ENCODE measurements around the gene MEF2D. TPM values are rescaled to one million over a fixed set of nuclear protein-coding genes. Genes with fewer than 3 reads are reported as not detected.

Gene MEF2D
- total RNA-seq, 1 donor from 2014 or later, result 37.8 TPM

- no peak overlapping the region for H3K4me3 Mint-ChIP-seq
- no peak overlapping the region for H3K27ac Mint-ChIP-seq
- no peaks in the 10 kb centered on the region for H3K9me3 Mint-ChIP-seq
- no peak for TF ChIP-seq CTCF (IDR thresholded peaks at IDR 0.05; ENCODE audit: unreplicated experiment)
- H3K27me3 Mint-ChIP-seq (ENCODE audit: low read depth), result peaks cover 31% of the 10 kb centered on the region
- H3K36me3 Mint-ChIP-seq, result no peaks in the 10 kb centered on the region
- H3K4me1 Mint-ChIP-seq, result peaks cover 4% of the 10 kb centered on the region
- DNase-seq (ENCODE audit: low spot score in 2 of 2, unreplicated experiment in 2 of 2), result no peak
Observed at GRCh38 chr1:156448134-156448967, 52.2 kb downstream of the MEF2D start.

GRCh38 chr1:156445789-156446263 lies 54.7 kb downstream of the MEF2D start:
- Mint-ChIP-seq H3K36me3 (no peaks in the 10 kb centered on the region), H3K27me3 (ENCODE audit: low read depth) (peaks cover 51% of the 10 kb centered on the region), H3K9me3 (no peaks in the 10 kb centered on the region), H3K27ac (no peak overlapping the region), H3K4me3 (no peak overlapping the region), H3K4me1 (peaks cover 4% of the 10 kb centered on the region)
- TF ChIP-seq CTCF (IDR thresholded peaks at IDR 0.05; ENCODE audit: unreplicated experiment), result peak; percentile 91
- DNase-seq (ENCODE audit: low spot score in 2 of 2, unreplicated experiment in 2 of 2), result peak; percentile 62 to 90

GRCh38 chr1:156444407-156445001 lies 56.1 kb downstream of the MEF2D start:
- Mint-ChIP-seq H3K36me3 (no peaks in the 10 kb centered on the region), H3K9me3 (no peaks in the 10 kb centered on the region), H3K4me1 (peaks cover 4% of the 10 kb centered on the region), H3K4me3 (no peak overlapping the region), H3K27me3 (ENCODE audit: low read depth) (peaks cover 64% of the 10 kb centered on the region), H3K27ac (no peak overlapping the region)
- DNase-seq (ENCODE audit: low spot score in 2 of 2, unreplicated experiment in 2 of 2), result no peak
- peak; percentile 37 for TF ChIP-seq CTCF (IDR thresholded peaks at IDR 0.05; ENCODE audit: unreplicated experiment)

GRCh38 chr1:156443286-156443685 lies 57.3 kb downstream of the MEF2D start:
- no peak for TF ChIP-seq CTCF (IDR thresholded peaks at IDR 0.05; ENCODE audit: unreplicated experiment)

GRCh38 chr1:156440654-156441437 lies 59.7 kb downstream of the MEF2D start:
- Mint-ChIP-seq H3K36me3 (no peaks in the 10 kb centered on the region), H3K27ac (no peak overlapping the region), H3K4me1 (peaks cover 4% of the 10 kb centered on the region), H3K27me3 (ENCODE audit: low read depth) (peaks cover 92% of the 10 kb centered on the region), H3K4me3 (no peak overlapping the region), H3K9me3 (no peaks in the 10 kb centered on the region)
- no peak for TF ChIP-seq CTCF (IDR thresholded peaks at IDR 0.05; ENCODE audit: unreplicated experiment)
- no peak for DNase-seq (ENCODE audit: low spot score in 2 of 2, unreplicated experiment in 2 of 2)

More at GRCh38 chr1:156443286-156443685, 57.3 kb downstream of the MEF2D start:
- no peak for DNase-seq (ENCODE audit: low spot score in 2 of 2, unreplicated experiment in 2 of 2)
- H3K9me3 Mint-ChIP-seq, result no peaks in the 10 kb centered on the region
- peaks cover 2% of the 10 kb centered on the region for H3K4me1 Mint-ChIP-seq
- peaks cover 72% of the 10 kb centered on the region for H3K27me3 Mint-ChIP-seq (ENCODE audit: low read depth)
- no peak overlapping the region for H3K27ac Mint-ChIP-seq
- H3K36me3 Mint-ChIP-seq, result no peaks in the 10 kb centered on the region
- no peak overlapping the region for H3K4me3 Mint-ChIP-seq

Data from mesothelial cell of epicardium (in vitro differentiated cells).